ENCODE data around the gene PTTG1IP.

Gene PTTG1IP

GRCh38 chr21:44887807-44888580 is 14.5 kb upstream of the PTTG1IP start:
- peaks cover 85% of the 10 kb centered on the region for H3K27me3 ChIP-seq (ENCODE audit: insufficient read depth, low read depth)
- no peak for TF ChIP-seq CTCF (conservative IDR thresholded peaks at IDR 0.05; ENCODE audit: low read depth, low read length)
- H3K36me3 ChIP-seq (ENCODE audit: insufficient read depth): no peaks in the 10 kb centered on the region
- H3K27ac ChIP-seq: no peak overlapping the region
- no peaks in the 10 kb centered on the region for H3K79me2 ChIP-seq (ENCODE audit: insufficient read depth, low read depth)
- H4K20me1 ChIP-seq (ENCODE audit: insufficient read depth): no peaks in the 10 kb centered on the region
- H2AFZ ChIP-seq (ENCODE audit: low read depth): no peak overlapping the region
- H3K4me3 ChIP-seq (IDR thresholded peaks at IDR 0.05; ENCODE audit: insufficient read depth, low read depth, low read length): no peak overlapping the region
- no peaks in the 10 kb centered on the region for H3K4me1 ChIP-seq (ENCODE audit: low read depth, poor library complexity, severe bottlenecking)
- H3K4me2 ChIP-seq: no peak overlapping the region
- no peak overlapping the region for H3K9ac ChIP-seq

GRCh38 chr21:44887126-44887806 is 13.8 kb upstream of the PTTG1IP start:
- no peak for TF ChIP-seq CTCF (conservative IDR thresholded peaks at IDR 0.05; ENCODE audit: low read depth, low read length)
- no peak overlapping the region for H3K4me3 ChIP-seq (IDR thresholded peaks at IDR 0.05; ENCODE audit: insufficient read depth, low read depth, low read length)
- H2AFZ ChIP-seq (ENCODE audit: low read depth): no peak overlapping the region
- H3K4me1 ChIP-seq (ENCODE audit: low read depth, poor library complexity, severe bottlenecking): no peaks in the 10 kb centered on the region
- H3K9ac ChIP-seq: no peak overlapping the region
- no peak overlapping the region for H3K4me2 ChIP-seq
- no peaks in the 10 kb centered on the region for H3K36me3 ChIP-seq (ENCODE audit: insufficient read depth)
- no peak overlapping the region for H3K27ac ChIP-seq
- H4K20me1 ChIP-seq (ENCODE audit: insufficient read depth): no peaks in the 10 kb centered on the region
- H3K27me3 ChIP-seq (ENCODE audit: insufficient read depth, low read depth): peaks cover 87% of the 10 kb centered on the region
- H3K79me2 ChIP-seq (ENCODE audit: insufficient read depth, low read depth): no peaks in the 10 kb centered on the region

DNA sequence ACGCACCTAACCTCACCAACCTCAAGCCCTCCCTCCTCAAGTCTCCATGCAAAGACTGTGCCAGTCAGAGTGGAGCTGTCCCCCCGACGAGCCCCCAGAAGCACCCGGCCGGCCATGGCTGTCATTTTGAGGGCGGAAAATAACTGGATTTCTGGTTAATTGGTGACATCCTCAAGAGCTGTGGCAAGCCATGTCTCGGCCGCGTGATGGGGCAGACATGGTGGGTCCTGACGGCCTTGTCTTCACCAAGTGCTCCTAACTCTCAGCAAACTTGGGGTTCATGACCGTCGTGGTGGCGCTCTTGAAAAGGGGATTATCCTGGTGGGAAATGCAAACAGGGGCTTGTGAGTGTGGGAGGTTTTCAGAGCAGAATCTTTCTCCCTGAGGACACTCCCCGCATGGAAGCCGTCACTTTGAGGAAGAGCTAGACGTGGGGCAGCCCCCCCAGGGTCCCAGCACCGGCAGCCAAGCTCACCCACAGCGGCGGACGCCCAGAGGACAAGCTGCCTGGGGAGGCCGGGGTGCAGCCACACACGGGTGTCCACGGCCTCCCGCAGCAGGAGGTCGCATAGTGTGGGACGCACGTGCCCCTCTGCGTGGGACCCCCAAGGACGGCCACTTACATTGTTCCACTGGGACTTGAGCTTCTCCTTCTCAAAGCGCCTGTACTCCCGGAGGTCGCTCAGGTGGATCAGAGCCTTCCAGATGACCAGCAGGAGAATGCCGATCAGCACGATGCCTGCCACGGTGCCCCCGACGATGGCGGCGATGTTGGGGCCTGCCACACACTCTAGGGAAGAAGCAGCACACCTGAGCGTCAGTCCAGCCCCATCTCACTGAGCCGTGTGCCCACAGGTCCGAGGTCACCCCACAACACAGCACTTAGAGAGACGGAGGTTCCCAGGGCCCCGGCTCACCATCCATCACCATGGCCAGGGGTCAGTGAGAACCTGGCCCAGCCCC is 12.9 kb upstream of the PTTG1IP start:
- Histone ChIP-seq H3K9ac (no peak overlapping the region), H3K27me3 (ENCODE audit: insufficient read depth, low read depth) (peaks cover 88% of the 10 kb centered on the region), H3K79me2 (ENCODE audit: insufficient read depth, low read depth) (no peaks in the 10 kb centered on the region), H3K4me2 (no peak overlapping the region), H2AFZ (ENCODE audit: low read depth) (no peak overlapping the region), H3K36me3 (ENCODE audit: insufficient read depth) (no peaks in the 10 kb centered on the region), H3K4me1 (ENCODE audit: low read depth, poor library complexity, severe bottlenecking) (no peaks in the 10 kb centered on the region), H4K20me1 (ENCODE audit: insufficient read depth) (no peaks in the 10 kb centered on the region), H3K27ac (no peak overlapping the region), H3K4me3 (IDR thresholded peaks at IDR 0.05; ENCODE audit: insufficient read depth, low read depth, low read length) (no peak overlapping the region)
- no peak for TF ChIP-seq CTCF (conservative IDR thresholded peaks at IDR 0.05; ENCODE audit: low read depth, low read length)

DNA sequence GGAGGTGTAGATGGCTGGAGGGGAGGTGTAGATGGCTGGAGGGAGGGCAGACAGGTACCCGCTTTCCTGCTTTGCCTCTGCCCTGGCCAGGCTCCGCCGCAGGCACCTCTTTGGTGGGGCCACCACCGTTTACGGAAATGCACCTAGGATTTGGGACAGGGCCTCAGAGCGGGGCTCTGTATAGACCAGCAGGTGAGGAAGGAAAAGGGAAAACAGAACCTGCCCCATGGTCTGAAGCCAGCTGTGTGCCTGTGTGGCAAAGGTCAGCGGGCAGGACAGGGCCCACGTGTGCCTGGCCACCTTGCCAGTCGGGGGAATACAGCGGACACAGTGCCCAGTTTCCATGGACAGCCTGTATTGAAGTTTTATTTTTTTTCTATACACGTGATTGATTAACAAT is 12.1 kb upstream of the PTTG1IP start:
- Histone ChIP-seq H3K9ac (no peak overlapping the region), H3K4me1 (ENCODE audit: low read depth, poor library complexity, severe bottlenecking) (no peaks in the 10 kb centered on the region), H3K36me3 (ENCODE audit: insufficient read depth) (no peaks in the 10 kb centered on the region), H3K4me2 (no peak overlapping the region), H2AFZ (ENCODE audit: low read depth) (no peak overlapping the region), H3K79me2 (ENCODE audit: insufficient read depth, low read depth) (no peaks in the 10 kb centered on the region), H3K27ac (no peak overlapping the region), H3K27me3 (ENCODE audit: insufficient read depth, low read depth) (peaks cover 88% of the 10 kb centered on the region), H3K4me3 (IDR thresholded peaks at IDR 0.05; ENCODE audit: insufficient read depth, low read depth, low read length) (no peak overlapping the region), H4K20me1 (ENCODE audit: insufficient read depth) (no peaks in the 10 kb centered on the region)
- TF ChIP-seq CTCF (conservative IDR thresholded peaks at IDR 0.05; ENCODE audit: low read depth, low read length): no peak
